HepG2 (cell line): ENCODE data around the gene PHTF2. TPM values are rescaled to one million over a fixed set of nuclear protein-coding genes. Genes with fewer than 3 reads are reported as not detected.
A peak's percentile ranks its signal among the peaks of the same experiment; 100 is the strongest.

Experiments
- ATF7-NPFF ChIP-seq: sonication (generic); formaldehyde crosslinking; IDR thresholded peaks from 2 replicates; pipeline ENCODE4 v1.8.1; 2023; ENCODE audit warnings: mild to moderate bottlenecking, low read depth, missing genetic modification reagents, moderate library complexity
- CBX1 ChIP-seq: IDR thresholded peaks from one replicate; pipeline ENCODE4 v1.6.1; 2016; ENCODE audit warnings: antibody characterized with exemption, low read depth
- GATA4 ChIP-seq: sonication (generic); IDR thresholded peaks from 2 replicates; pipeline ENCODE4 v1.6.1; 2016; ENCODE audit warnings: antibody characterized with exemption, low read depth, borderline replicate concordance
- HNF4A ChIP-seq: sonication (generic); formaldehyde crosslinking; IDR thresholded peaks from 2 replicates; pipeline ENCODE4 v1.4.0; 2020; ENCODE audit warnings: missing genetic modification reagents
- KDM4B ChIP-seq: sonication (generic); formaldehyde crosslinking; IDR thresholded peaks from 2 replicates; pipeline ENCODE4 v1.4.0; 2020; ENCODE audit warnings: missing genetic modification reagents
- MXI1 ChIP-seq: IDR thresholded peaks from 3 replicates; pipeline ENCODE4 v1.6.1; 2012; ENCODE audit warnings: low read depth, low read length, inconsistent platforms, borderline replicate concordance
- NCOA5 ChIP-seq: sonication (generic); formaldehyde crosslinking; IDR thresholded peaks from 2 replicates; pipeline ENCODE4 v1.4.0; 2020; ENCODE audit warnings: missing genetic modification reagents
- NFE2L1 ChIP-seq: sonication (generic); formaldehyde crosslinking; IDR thresholded peaks from 2 replicates; pipeline ENCODE4 v1.4.0; 2020; ENCODE audit warnings: missing genetic modification reagents, mild to moderate bottlenecking, borderline replicate concordance
- ZBTB1 ChIP-seq: sonication (generic); formaldehyde crosslinking; IDR thresholded peaks from 2 replicates; pipeline ENCODE4 v1.4.0; 2020; ENCODE audit warnings: missing genetic modification reagents, borderline replicate concordance
- ZFP1 ChIP-seq: IDR thresholded peaks from 2 replicates; pipeline ENCODE4 v1.6.1; 2016
- ZFP37 ChIP-seq: sonication (generic); formaldehyde crosslinking; IDR thresholded peaks from 2 replicates; pipeline ENCODE4 v1.4.0; 2020; ENCODE audit warnings: missing genetic modification reagents, borderline replicate concordance
- ZNF180 ChIP-seq: sonication (generic); formaldehyde crosslinking; IDR thresholded peaks from 2 replicates; pipeline ENCODE4 v1.4.0; 2020; ENCODE audit warnings: low read depth, missing genetic modification reagents, borderline replicate concordance
- ZNF567 ChIP-seq: sonication (generic); formaldehyde crosslinking; IDR thresholded peaks from 2 replicates; pipeline ENCODE4 v1.8.1; 2023; ENCODE audit warnings: mild to moderate bottlenecking, missing genetic modification reagents, borderline replicate concordance
- ZNF792 ChIP-seq: IDR thresholded peaks from 2 replicates; pipeline ENCODE4 v1.6.1; 2016
- ZZZ3 ChIP-seq: sonication (generic); formaldehyde crosslinking; IDR thresholded peaks from 2 replicates; pipeline ENCODE4 v1.4.0; 2020; ENCODE audit warnings: missing genetic modification reagents, mild to moderate bottlenecking, borderline replicate concordance
- polyA plus RNA-seq, 8 experiments: library from polyadenylated mRNA; depleted of rRNA in 3 of 8; stranded (reverse) in 7 of 8; unstranded in 1 of 8; fragments of >200 nt; fragmentation: Illumina TruSeq in 4 of 8; extraction: Trizol in 4 of 8; gene quantifications; 2 replicates each; pipeline versions ENCODE4 v1.2.1 to v1.2.3, GENCODE V29; 2011 to 2016; ENCODE audit warnings: low read depth in 4 of 8, missing spikeins in 1 of 8, mixed read lengths in 1 of 8; ENCODE audit not compliant: insufficient read depth in 1 of 8
- total RNA-seq, 5 experiments: library from RNA; depleted of rRNA; stranded (reverse); fragments of >200 nt; fragmentation: Illumina TruSeq; extraction: Trizol; gene quantifications; 2 replicates each; pipeline ENCODE4 v1.2.3, GENCODE V29; 2016; ENCODE audit warnings: low read depth in 1 of 5
- TF ChIP-seq, protein P1 (sequence below): sonication (generic); formaldehyde crosslinking; IDR thresholded peaks from 2 replicates; pipeline ENCODE4 v1.5.0; 2020; ENCODE audit warnings: mild to moderate bottlenecking, missing genetic modification reagents
- TF ChIP-seq, protein P2 (sequence below): sonication (generic); formaldehyde crosslinking; IDR thresholded peaks from 2 replicates; pipeline ENCODE4 v1.5.1; 2020; ENCODE audit warnings: mild to moderate bottlenecking, missing genetic modification reagents, moderate library complexity
- TF ChIP-seq, protein P3 (sequence below): sonication (generic); formaldehyde crosslinking; IDR thresholded peaks from 2 replicates; pipeline ENCODE4 v1.4.0; 2020; ENCODE audit warnings: missing genetic modification reagents
- TF ChIP-seq, protein P4 (sequence below): sonication (generic); formaldehyde crosslinking; IDR thresholded peaks from 2 replicates; pipeline ENCODE4 v1.5.1; 2020; ENCODE audit warnings: mild to moderate bottlenecking, missing genetic modification reagents, borderline replicate concordance

The PHTF2 gene
- total and polyA plus RNA-seq, 2 of the 13 experiments (the other 11 are each of a cell fraction or from before 2014, with no cell fraction given): 7.4 to 10.2 TPM

DNA sequence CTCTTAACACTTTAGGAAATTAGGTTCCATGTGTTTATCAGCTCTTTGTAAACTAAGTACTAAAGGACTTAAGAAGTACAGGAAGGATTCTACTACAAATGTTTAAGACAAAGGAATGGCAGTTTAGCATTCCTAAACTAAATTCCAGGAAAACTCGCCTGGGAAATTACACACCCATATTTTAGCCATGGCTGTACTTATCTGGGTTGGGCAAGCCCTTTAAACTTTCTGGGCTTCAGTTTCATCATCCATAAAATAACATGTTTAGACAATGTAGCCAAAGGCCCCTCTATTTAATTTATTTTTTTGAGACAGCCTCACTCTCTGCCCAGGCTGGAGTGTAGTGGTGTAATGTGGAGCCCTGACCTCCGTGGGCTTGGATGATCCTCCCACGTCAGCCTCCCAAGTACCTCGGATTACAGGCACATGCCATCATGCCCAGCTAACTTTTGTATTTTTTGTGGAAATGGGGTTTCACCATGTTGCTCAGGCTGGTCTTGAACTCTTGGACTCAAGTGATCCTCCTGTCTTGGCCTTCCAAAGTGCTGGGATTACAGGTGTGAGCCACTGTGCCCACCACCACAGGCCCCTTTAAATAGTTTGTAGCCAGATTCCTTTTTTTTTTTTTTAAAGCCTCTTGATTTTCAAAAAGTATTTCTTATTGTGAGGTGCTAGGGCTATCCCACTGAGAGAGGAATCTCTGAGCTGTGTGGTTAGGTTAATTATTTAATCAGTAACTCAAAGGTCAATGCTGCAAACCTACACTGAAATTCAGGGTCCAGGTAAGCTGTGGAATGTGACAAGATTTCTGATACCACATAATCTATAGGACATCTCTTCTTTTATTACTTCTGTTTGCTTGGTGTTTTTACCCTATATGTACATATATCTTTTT, 32.4 kb upstream of the PHTF2 start (continued):
- TF ChIP-seq, protein P1, sequence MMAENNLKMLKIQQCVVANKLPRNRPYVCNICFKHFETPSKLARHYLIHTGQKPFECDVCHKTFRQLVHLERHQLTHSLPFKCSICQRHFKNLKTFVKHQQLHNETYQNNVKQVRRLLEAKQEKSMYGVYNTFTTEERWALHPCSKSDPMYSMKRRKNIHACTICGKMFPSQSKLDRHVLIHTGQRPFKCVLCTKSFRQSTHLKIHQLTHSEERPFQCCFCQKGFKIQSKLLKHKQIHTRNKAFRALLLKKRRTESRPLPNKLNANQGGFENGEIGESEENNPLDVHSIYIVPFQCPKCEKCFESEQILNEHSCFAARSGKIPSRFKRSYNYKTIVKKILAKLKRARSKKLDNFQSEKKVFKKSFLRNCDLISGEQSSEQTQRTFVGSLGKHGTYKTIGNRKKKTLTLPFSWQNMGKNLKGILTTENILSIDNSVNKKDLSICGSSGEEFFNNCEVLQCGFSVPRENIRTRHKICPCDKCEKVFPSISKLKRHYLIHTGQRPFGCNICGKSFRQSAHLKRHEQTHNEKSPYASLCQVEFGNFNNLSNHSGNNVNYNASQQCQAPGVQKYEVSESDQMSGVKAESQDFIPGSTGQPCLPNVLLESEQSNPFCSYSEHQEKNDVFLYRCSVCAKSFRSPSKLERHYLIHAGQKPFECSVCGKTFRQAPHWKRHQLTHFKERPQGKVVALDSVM (CRISPR knock-in tag): peak; percentile 78
- TF ChIP-seq ZNF180 (CRISPR knock-in tag) (no peak), GATA4 (no peak), KDM4B (CRISPR knock-in tag) (no peak), ZNF792 (CRISPR knock-in tag) (no peak), CBX1 (no peak), NFE2L1 (CRISPR knock-in tag) (no peak), ZZZ3 (no peak), MXI1 (no peak), HNF4A (CRISPR knock-in tag) (peak; percentile 18; the same call in 1 of the 2 replicates), ZNF567 (no peak), ZFP1 (CRISPR knock-in tag) (no peak), ZFP37 (CRISPR knock-in tag) (no peak), NCOA5 (CRISPR knock-in tag) (no peak), ATF7-NPFF (CRISPR knock-in tag) (no peak), ZBTB1 (CRISPR knock-in tag) (no peak)
- TF ChIP-seq, protein P2, sequence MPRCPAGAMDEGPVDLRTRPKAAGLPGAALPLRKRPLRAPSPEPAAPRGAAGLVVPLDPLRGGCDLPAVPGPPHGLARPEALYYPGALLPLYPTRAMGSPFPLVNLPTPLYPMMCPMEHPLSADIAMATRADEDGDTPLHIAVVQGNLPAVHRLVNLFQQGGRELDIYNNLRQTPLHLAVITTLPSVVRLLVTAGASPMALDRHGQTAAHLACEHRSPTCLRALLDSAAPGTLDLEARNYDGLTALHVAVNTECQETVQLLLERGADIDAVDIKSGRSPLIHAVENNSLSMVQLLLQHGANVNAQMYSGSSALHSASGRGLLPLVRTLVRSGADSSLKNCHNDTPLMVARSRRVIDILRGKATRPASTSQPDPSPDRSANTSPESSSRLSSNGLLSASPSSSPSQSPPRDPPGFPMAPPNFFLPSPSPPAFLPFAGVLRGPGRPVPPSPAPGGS: no peak
- TF ChIP-seq, protein P3, sequence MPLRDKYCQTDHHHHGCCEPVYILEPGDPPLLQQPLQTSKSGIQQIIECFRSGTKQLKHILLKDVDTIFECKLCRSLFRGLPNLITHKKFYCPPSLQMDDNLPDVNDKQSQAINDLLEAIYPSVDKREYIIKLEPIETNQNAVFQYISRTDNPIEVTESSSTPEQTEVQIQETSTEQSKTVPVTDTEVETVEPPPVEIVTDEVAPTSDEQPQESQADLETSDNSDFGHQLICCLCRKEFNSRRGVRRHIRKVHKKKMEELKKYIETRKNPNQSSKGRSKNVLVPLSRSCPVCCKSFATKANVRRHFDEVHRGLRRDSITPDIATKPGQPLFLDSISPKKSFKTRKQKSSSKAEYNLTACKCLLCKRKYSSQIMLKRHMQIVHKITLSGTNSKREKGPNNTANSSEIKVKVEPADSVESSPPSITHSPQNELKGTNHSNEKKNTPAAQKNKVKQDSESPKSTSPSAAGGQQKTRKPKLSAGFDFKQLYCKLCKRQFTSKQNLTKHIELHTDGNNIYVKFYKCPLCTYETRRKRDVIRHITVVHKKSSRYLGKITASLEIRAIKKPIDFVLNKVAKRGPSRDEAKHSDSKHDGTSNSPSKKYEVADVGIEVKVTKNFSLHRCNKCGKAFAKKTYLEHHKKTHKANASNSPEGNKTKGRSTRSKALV: no peak
- TF ChIP-seq, protein P4, sequence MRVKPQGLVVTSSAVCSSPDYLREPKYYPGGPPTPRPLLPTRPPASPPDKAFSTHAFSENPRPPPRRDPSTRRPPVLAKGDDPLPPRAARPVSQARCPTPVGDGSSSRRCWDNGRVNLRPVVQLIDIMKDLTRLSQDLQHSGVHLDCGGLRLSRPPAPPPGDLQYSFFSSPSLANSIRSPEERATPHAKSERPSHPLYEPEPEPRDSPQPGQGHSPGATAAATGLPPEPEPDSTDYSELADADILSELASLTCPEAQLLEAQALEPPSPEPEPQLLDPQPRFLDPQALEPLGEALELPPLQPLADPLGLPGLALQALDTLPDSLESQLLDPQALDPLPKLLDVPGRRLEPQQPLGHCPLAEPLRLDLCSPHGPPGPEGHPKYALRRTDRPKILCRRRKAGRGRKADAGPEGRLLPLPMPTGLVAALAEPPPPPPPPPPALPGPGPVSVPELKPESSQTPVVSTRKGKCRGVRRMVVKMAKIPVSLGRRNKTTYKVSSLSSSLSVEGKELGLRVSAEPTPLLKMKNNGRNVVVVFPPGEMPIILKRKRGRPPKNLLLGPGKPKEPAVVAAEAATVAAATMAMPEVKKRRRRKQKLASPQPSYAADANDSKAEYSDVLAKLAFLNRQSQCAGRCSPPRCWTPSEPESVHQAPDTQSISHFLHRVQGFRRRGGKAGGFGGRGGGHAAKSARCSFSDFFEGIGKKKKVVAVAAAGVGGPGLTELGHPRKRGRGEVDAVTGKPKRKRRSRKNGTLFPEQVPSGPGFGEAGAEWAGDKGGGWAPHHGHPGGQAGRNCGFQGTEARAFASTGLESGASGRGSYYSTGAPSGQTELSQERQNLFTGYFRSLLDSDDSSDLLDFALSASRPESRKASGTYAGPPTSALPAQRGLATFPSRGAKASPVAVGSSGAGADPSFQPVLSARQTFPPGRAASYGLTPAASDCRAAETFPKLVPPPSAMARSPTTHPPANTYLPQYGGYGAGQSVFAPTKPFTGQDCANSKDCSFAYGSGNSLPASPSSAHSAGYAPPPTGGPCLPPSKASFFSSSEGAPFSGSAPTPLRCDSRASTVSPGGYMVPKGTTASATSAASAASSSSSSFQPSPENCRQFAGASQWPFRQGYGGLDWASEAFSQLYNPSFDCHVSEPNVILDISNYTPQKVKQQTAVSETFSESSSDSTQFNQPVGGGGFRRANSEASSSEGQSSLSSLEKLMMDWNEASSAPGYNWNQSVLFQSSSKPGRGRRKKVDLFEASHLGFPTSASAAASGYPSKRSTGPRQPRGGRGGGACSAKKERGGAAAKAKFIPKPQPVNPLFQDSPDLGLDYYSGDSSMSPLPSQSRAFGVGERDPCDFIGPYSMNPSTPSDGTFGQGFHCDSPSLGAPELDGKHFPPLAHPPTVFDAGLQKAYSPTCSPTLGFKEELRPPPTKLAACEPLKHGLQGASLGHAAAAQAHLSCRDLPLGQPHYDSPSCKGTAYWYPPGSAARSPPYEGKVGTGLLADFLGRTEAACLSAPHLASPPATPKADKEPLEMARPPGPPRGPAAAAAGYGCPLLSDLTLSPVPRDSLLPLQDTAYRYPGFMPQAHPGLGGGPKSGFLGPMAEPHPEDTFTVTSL: no peak
